H1 (cell line): ENCODE data around the gene EEPD1. TPM values are rescaled to one million over a fixed set of nuclear protein-coding genes. Genes with fewer than 3 reads are reported as not detected.

Experiments
- CTCF ChIA-PET: fragments of 300-600 bp; sonication (Branson Sonifier 250); formaldehyde crosslinking; loops from one replicate; lab custom pipeline; 2021; ENCODE audit not compliant: partially characterized antibody; lab: Charles Lee
- POLR2A ChIA-PET: fragments of 300-600 bp; sonication (Branson Sonifier 250); formaldehyde crosslinking; loops from one replicate; lab custom pipeline; 2021; ENCODE audit warnings: inconsistent platforms; ENCODE audit not compliant: partially characterized antibody; lab: Charles Lee
- DNase-seq, 2 experiments: peaks; one replicate each; pipeline versions ENCODE4 v3.0.0 to v3.0.0-alpha.2; 2010 to 2022; ENCODE audit warnings: low spot score in 2 of 2, low read depth in 1 of 2, mixed read lengths in 1 of 2
- FAIRE-seq: peaks from 2 replicates; lab custom pipeline; 2011; peaks lifted over from hg19 to GRCh38; lab: Jason Lieb, UNC
- H2AFZ ChIP-seq: 2 replicates; pipeline ENCODE4 v1.8.1; 2012; ENCODE audit warnings: low read length, inconsistent platforms
- H2AK5ac ChIP-seq: 2 replicates; pipeline ENCODE4 v1.6.1; 2013; ENCODE audit warnings: low read depth, low read length
- H2BK120ac ChIP-seq: replicated peaks from 2 replicates; pipeline ENCODE3; 2013; ENCODE audit warnings: low read depth, low read length, inconsistent platforms
- H2BK12ac ChIP-seq: 2 replicates; pipeline ENCODE4 v1.6.1; 2013; ENCODE audit warnings: low read depth, low read length
- H2BK15ac ChIP-seq: 2 replicates; pipeline ENCODE4 v1.6.1; 2013; ENCODE audit warnings: low read length
- H2BK20ac ChIP-seq: 2 replicates; pipeline ENCODE4 v1.6.1; 2013; ENCODE audit warnings: low read length
- H2BK5ac ChIP-seq: 2 replicates; pipeline ENCODE4 v1.6.1; 2013; ENCODE audit warnings: low read depth, low read length
- H3K14ac ChIP-seq: 2 replicates; pipeline ENCODE4 v1.6.1; 2013; ENCODE audit warnings: inconsistent platforms; ENCODE audit not compliant: insufficient read length
- H3K18ac ChIP-seq: 2 replicates; pipeline ENCODE4 v1.6.1; 2013; ENCODE audit warnings: low read length; ENCODE audit errors: extremely low read depth
- H3K23ac ChIP-seq: 2 replicates; pipeline ENCODE4 v1.6.1; 2013; ENCODE audit warnings: inconsistent platforms; ENCODE audit not compliant: insufficient read length
- H3K23me2 ChIP-seq: 2 replicates; pipeline ENCODE4 v1.6.1; 2013; ENCODE audit warnings: low read depth, low read length
- H3K27ac ChIP-seq: 2 replicates; pipeline ENCODE4 v1.6.1; 2011; ENCODE audit warnings: low read depth, low read length, inconsistent platforms
- H3K27me3 ChIP-seq, 4 experiments: replicated peaks in 1 of 4; 1 replicate in 1 of 4; 2 replicates in 3 of 4; pipeline versions ENCODE4 v1.6.1 to v1.8.1; 2011 to 2013; ENCODE audit warnings: low read length in 3 of 4, mild to moderate bottlenecking in 3 of 4, inconsistent platforms in 2 of 4, mixed read lengths in 2 of 4, moderate library complexity in 1 of 4; ENCODE audit not compliant: control insufficient read depth in 3 of 4, insufficient read depth in 3 of 4; ENCODE audit errors: extremely low read depth in 1 of 4
- H3K36me3 ChIP-seq, 4 experiments: 2 replicates each; pipeline versions ENCODE4 v1.6.1 to v1.8.1; 2011 to 2013; ENCODE audit warnings: mild to moderate bottlenecking in 4 of 4, low read length in 3 of 4, moderate library complexity in 2 of 4, control low read depth in 1 of 4, inconsistent platforms in 1 of 4; ENCODE audit not compliant: insufficient read depth in 4 of 4, control insufficient read depth in 2 of 4
- H3K4ac ChIP-seq: replicated peaks from 2 replicates; pipeline ENCODE3; 2013; ENCODE audit warnings: low read length, low read depth, mixed read lengths, inconsistent platforms; ENCODE audit not compliant: insufficient read length
- H3K4me1 ChIP-seq, 4 experiments: replicated peaks in 1 of 4; 1 replicate in 1 of 4; 2 replicates in 3 of 4; pipeline versions ENCODE4 v1.6.1 to v1.8.1; 2011 to 2013; ENCODE audit warnings: low read length in 3 of 4, inconsistent platforms in 2 of 4, mixed read lengths in 1 of 4; ENCODE audit not compliant: insufficient read depth in 4 of 4, control insufficient read depth in 3 of 4
- H3K4me2 ChIP-seq, 2 experiments: 2 replicates each; pipeline versions ENCODE4 v1.6.1 to v1.8.1; 2011 to 2013; ENCODE audit warnings: low read depth in 2 of 2, low read length in 2 of 2, control low read depth in 1 of 2, inconsistent platforms in 1 of 2, mild to moderate bottlenecking in 1 of 2; ENCODE audit not compliant: insufficient read depth in 1 of 2
- H3K4me3 ChIP-seq, 4 experiments: fragments of 200-600, 300-600 bp in 1 of 4; sonication (generic), shearing (Covaris generic), sonication (Bioruptor Twin) in 1 of 4; 2 replicates each; pipeline versions ENCODE4 v1.5.1 to v1.8.1; 2011 to 2016; ENCODE audit warnings: low read length in 4 of 4, low read depth in 3 of 4, control low read depth in 2 of 4, inconsistent platforms in 2 of 4, mild to moderate bottlenecking in 2 of 4, mixed read lengths in 1 of 4, moderate library complexity in 1 of 4; ENCODE audit not compliant: insufficient read depth in 2 of 4; ENCODE audit errors: extremely low read depth in 1 of 4
- H3K56ac ChIP-seq: replicated peaks from 2 replicates; pipeline ENCODE3; 2013; ENCODE audit warnings: low read depth, mild to moderate bottlenecking, mixed read lengths, low read length, inconsistent platforms; ENCODE audit not compliant: insufficient read length
- H3K79me1 ChIP-seq: 2 replicates; pipeline ENCODE4 v1.6.1; 2013; ENCODE audit warnings: low read depth, low read length, control low read depth
- H3K79me2 ChIP-seq, 2 experiments: 2 replicates each; pipeline versions ENCODE4 v1.6.1 to v1.8.1; 2012 to 2013; ENCODE audit warnings: low read length in 2 of 2, mild to moderate bottlenecking in 2 of 2, inconsistent platforms in 1 of 2; ENCODE audit not compliant: insufficient read depth in 2 of 2, control insufficient read depth in 1 of 2
- H3K9ac ChIP-seq, 4 experiments: replicated peaks in 1 of 4; 1 replicate in 1 of 4; 2 replicates in 3 of 4; pipeline versions ENCODE4 v1.6.1 to v1.8.1; 2011 to 2013; ENCODE audit warnings: low read depth in 3 of 4, low read length in 3 of 4, control low read depth in 2 of 4, mild to moderate bottlenecking in 2 of 4, moderate library complexity in 2 of 4, inconsistent platforms in 1 of 4; ENCODE audit errors: extremely low read depth in 1 of 4
- H3K9me3 ChIP-seq, 2 experiments: 2 replicates each; pipeline versions ENCODE4 v1.6.1 to v1.8.1; 2012 to 2013; ENCODE audit warnings: mild to moderate bottlenecking in 2 of 2, moderate library complexity in 2 of 2, control low read depth in 1 of 2, inconsistent platforms in 1 of 2, low read depth in 1 of 2, low read length in 1 of 2, mixed read lengths in 1 of 2; ENCODE audit not compliant: insufficient read depth in 2 of 2
- H4K20me1 ChIP-seq, 2 experiments: replicated peaks in 1 of 2; 2 replicates each; pipeline versions ENCODE3 to v1.8.1; 2011 to 2013; ENCODE audit warnings: inconsistent platforms in 2 of 2, low read length in 2 of 2, mild to moderate bottlenecking in 1 of 2; ENCODE audit not compliant: insufficient read depth in 2 of 2, control insufficient read depth in 1 of 2
- H4K5ac ChIP-seq: 2 replicates; pipeline ENCODE4 v1.6.1; 2013; ENCODE audit warnings: low read length, low read depth, mixed read lengths, inconsistent platforms; ENCODE audit not compliant: insufficient read length
- H4K8ac ChIP-seq: 2 replicates; pipeline ENCODE4 v1.8.0; 2013; ENCODE audit warnings: mild to moderate bottlenecking, moderate library complexity, low read length, inconsistent platforms; ENCODE audit not compliant: insufficient read depth; ENCODE audit errors: extremely low read depth
- H4K91ac ChIP-seq: replicated peaks from 2 replicates; pipeline ENCODE3; 2013; ENCODE audit warnings: low read length, mixed read lengths, inconsistent platforms; ENCODE audit not compliant: insufficient read length
- BACH1 ChIP-seq: IDR thresholded peaks from 2 replicates; pipeline ENCODE4 v1.6.1; 2012; ENCODE audit warnings: low read length, improper control_type of control experiment
- CHD1 ChIP-seq: IDR thresholded peaks from 2 replicates; pipeline ENCODE4 v1.6.1; 2012; ENCODE audit warnings: low read depth, low read length, improper control_type of control experiment
- FOSL1 ChIP-seq: IDR thresholded peaks from 2 replicates; pipeline ENCODE4 v1.6.1; 2011; ENCODE audit warnings: mild to moderate bottlenecking, low read depth, low read length, moderate library complexity; ENCODE audit not compliant: insufficient read depth
- HDAC2 ChIP-seq, 2 experiments: fragments of 300-600 bp in 1 of 2; sonication (generic) in 1 of 2; IDR thresholded peaks; 2 replicates each; pipeline ENCODE4 v1.6.1; 2011 to 2012; ENCODE audit warnings: low read depth in 2 of 2, low read length in 2 of 2, mild to moderate bottlenecking in 2 of 2, moderate library complexity in 2 of 2, borderline replicate concordance in 1 of 2, inconsistent platforms in 1 of 2
- KDM4A ChIP-seq: IDR thresholded peaks from one replicate; pipeline ENCODE4 v1.7.1; 2012; ENCODE audit warnings: low read depth, mild to moderate bottlenecking, moderate library complexity, low read length, inconsistent platforms; ENCODE audit not compliant: severe bottlenecking
- RAD21 ChIP-seq, 2 experiments: IDR thresholded peaks in 1 of 2; conservative IDR thresholded peaks in 1 of 2; 2 replicates each; pipeline ENCODE4 v1.6.1; 2011; ENCODE audit warnings: low read depth in 2 of 2, low read length in 2 of 2, improper control_type of control experiment in 1 of 2, inconsistent platforms in 1 of 2, mild to moderate bottlenecking in 1 of 2, moderate library complexity in 1 of 2
- SP4 ChIP-seq: IDR thresholded peaks from 2 replicates; pipeline ENCODE4 v1.6.1; 2012; ENCODE audit warnings: low read length, inconsistent platforms
- SRF ChIP-seq: IDR thresholded peaks from 2 replicates; pipeline ENCODE4 v1.6.1; 2011; ENCODE audit warnings: mild to moderate bottlenecking, low read depth, low read length, moderate library complexity
- SUZ12 ChIP-seq: fragments of 200-600 bp; sonication (generic); IDR thresholded peaks from 2 replicates; pipeline ENCODE4 v1.6.1; 2012; ENCODE audit warnings: mild to moderate bottlenecking, inconsistent platforms, low read length, moderate library complexity, mixed read lengths
- WGBS, 2 experiments: shearing (Covaris generic) in 1 of 2; methylation state at CpG; one replicate each; pipeline versions ENCODE4 v1.1.6 to v1.1.7; 2013 to 2015; ENCODE audit warnings: low lambda C conversion rate in 2 of 2, mixed read lengths in 2 of 2, inconsistent platforms in 1 of 2, low coverage in 1 of 2, missing lambda C conversion rate in 1 of 2; ENCODE audit not compliant: insufficient replicate concordance in 2 of 2, insufficient coverage in 1 of 2, insufficient read length in 1 of 2; ENCODE audit errors: extremely low coverage in 1 of 2, missing lambda C conversion rate in 1 of 2; 5-methylcytosine and 5-hydroxymethylcytosine counted together
- polyA plus RNA-seq, 7 experiments: library from polyadenylated mRNA; depleted of rRNA in 3 of 7; stranded (reverse) in 5 of 7; unstranded in 2 of 7; fragments of >200 nt in 5 of 7; fragments of 200-250 nt in 2 of 7; gene quantifications; 1 replicate in 5 of 7; 2 replicates in 1 of 7; 4 replicates in 1 of 7; pipeline versions ENCODE4 v1.2.1 to v1.2.3, GENCODE V29; 2011 to 2013; ENCODE audit warnings: missing spikeins in 2 of 7, mixed read lengths in 2 of 7
- total RNA-seq: library from RNA; stranded (reverse); fragmentation: NEBNext Ultra II Directional; extraction: Animal tissue kit (Norgen Biotek cat#: 25700); gene quantifications from 2 replicates; pipeline ENCODE4 v1.2.1, GENCODE V29; 2021
- TF ChIP-seq, protein P1 (sequence below): IDR thresholded peaks from 2 replicates; pipeline ENCODE4 v1.6.1; 2012; ENCODE audit warnings: inconsistent platforms
- TF ChIP-seq, protein P2 (sequence below): IDR thresholded peaks from 2 replicates; pipeline ENCODE4 v1.6.1; 2012; ENCODE audit warnings: low read length, inconsistent platforms

The EEPD1 gene
- total and polyA plus RNA-seq, 2 of the 8 experiments (the other 6 are each of a cell fraction or from before 2014, with no cell fraction given): 3.1 to 7.8 TPM

GRCh38 chr7:36219429-36219828 is 66.4 kb downstream of the EEPD1 start:
- peaks cover 6 to 13% (median 7%) of the 10 kb centered on the region in 4 experiments; a peak in 6 of 7 replicates for H3K4me1 ChIP-seq
- H2BK20ac ChIP-seq: no peak overlapping the region
- H4K8ac ChIP-seq: no peak overlapping the region
- ChIA-PET POLR2A (no interaction called here), CTCF (no interaction called here)
- H3K18ac ChIP-seq: no peak overlapping the region
- no peak overlapping the region for H4K91ac ChIP-seq
- no peak overlapping the region for H3K14ac ChIP-seq
- H3K27ac ChIP-seq: no peak overlapping the region
- H2BK5ac ChIP-seq: no peak overlapping the region
- H2BK15ac ChIP-seq: no peak overlapping the region
- no peaks in the 10 kb centered on the region for H3K27me3 ChIP-seq
- H3K79me1 ChIP-seq: no peaks in the 10 kb centered on the region
- FAIRE-seq (no peak), DNase-seq (no peak)
- H3K36me3 ChIP-seq: no peaks in the 10 kb centered on the region
- no peaks in the 10 kb centered on the region; the same call in 1 of the 2 replicates for H3K23me2 ChIP-seq
- no peak overlapping the region for H3K4me3 ChIP-seq
- no peak overlapping the region for H3K4ac ChIP-seq
- no peak overlapping the region for H3K56ac ChIP-seq
- no peak overlapping the region for H4K5ac ChIP-seq
- H3K23ac ChIP-seq: no peak overlapping the region
- H2BK120ac ChIP-seq: no peak overlapping the region
- no peak overlapping the region for H2AK5ac ChIP-seq
- no peak overlapping the region for H3K9ac ChIP-seq
- H3K9me3 ChIP-seq: no peaks in the 10 kb centered on the region
- no peaks in the 10 kb centered on the region for H4K20me1 ChIP-seq
- no peak overlapping the region for H2AFZ ChIP-seq
- H3K4me2 ChIP-seq: no peak overlapping the region
- 100% methylated on average over 1 of the region's 1 CpG; no CpG with 5 or more reads in 1 of the 2 experiments for WGBS, 2 experiments
- H2BK12ac ChIP-seq: 0 out of 2 replicates have a peak overlapping the region, but pooled peaks have one; percentile 7
- H3K79me2 ChIP-seq: no peaks in the 10 kb centered on the region
- no peak for TF ChIP-seq SP4
- no peak for TF ChIP-seq BACH1
- TF ChIP-seq, protein P1, sequence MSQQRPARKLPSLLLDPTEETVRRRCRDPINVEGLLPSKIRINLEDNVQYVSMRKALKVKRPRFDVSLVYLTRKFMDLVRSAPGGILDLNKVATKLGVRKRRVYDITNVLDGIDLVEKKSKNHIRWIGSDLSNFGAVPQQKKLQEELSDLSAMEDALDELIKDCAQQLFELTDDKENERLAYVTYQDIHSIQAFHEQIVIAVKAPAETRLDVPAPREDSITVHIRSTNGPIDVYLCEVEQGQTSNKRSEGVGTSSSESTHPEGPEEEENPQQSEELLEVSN: no peak
- no peak for TF ChIP-seq HDAC2 (IDR thresholded peaks at IDR 0.05; ENCODE audit: borderline replicate concordance in 1 of 2, low read depth in 2 of 2, low read length in 2 of 2)
- TF ChIP-seq SUZ12: no peak
- no peak for TF ChIP-seq SRF
- TF ChIP-seq CHD1: no peak
- TF ChIP-seq, protein P2, sequence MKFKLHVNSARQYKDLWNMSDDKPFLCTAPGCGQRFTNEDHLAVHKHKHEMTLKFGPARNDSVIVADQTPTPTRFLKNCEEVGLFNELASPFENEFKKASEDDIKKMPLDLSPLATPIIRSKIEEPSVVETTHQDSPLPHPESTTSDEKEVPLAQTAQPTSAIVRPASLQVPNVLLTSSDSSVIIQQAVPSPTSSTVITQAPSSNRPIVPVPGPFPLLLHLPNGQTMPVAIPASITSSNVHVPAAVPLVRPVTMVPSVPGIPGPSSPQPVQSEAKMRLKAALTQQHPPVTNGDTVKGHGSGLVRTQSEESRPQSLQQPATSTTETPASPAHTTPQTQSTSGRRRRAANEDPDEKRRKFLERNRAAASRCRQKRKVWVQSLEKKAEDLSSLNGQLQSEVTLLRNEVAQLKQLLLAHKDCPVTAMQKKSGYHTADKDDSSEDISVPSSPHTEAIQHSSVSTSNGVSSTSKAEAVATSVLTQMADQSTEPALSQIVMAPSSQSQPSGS: no peak
- no peak for TF ChIP-seq FOSL1
- no peak for TF ChIP-seq RAD21 (IDR thresholded peaks at IDR 0.05 in 1 of 2, conservative IDR thresholded peaks at IDR 0.05 in 1 of 2; ENCODE audit: low read depth in 2 of 2, low read length in 2 of 2)
- no peak for TF ChIP-seq KDM4A
